ENCODE measurements around the gene GRK3.

DNA sequence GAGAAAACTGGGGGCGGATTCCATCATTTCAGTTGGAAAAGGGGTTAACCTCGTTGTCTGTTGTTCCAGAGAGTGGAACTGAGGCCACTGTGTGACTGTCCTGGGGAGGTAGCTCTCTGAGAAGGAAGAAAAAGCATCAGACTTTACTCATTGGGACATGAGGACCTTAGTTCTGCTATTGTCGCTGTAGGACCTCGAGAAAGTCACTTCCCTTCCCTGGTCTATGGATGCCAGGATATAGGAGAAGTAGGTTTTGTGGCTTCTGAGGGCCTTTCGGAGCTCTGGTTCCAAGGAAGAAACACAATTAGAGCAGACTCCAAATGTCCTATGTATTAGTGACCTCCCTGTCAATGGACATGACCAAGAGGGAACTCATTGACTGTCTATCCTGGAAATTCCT lies 183.7 kb downstream of the GRK3 start:
- TF ChIP-seq, protein P1, sequence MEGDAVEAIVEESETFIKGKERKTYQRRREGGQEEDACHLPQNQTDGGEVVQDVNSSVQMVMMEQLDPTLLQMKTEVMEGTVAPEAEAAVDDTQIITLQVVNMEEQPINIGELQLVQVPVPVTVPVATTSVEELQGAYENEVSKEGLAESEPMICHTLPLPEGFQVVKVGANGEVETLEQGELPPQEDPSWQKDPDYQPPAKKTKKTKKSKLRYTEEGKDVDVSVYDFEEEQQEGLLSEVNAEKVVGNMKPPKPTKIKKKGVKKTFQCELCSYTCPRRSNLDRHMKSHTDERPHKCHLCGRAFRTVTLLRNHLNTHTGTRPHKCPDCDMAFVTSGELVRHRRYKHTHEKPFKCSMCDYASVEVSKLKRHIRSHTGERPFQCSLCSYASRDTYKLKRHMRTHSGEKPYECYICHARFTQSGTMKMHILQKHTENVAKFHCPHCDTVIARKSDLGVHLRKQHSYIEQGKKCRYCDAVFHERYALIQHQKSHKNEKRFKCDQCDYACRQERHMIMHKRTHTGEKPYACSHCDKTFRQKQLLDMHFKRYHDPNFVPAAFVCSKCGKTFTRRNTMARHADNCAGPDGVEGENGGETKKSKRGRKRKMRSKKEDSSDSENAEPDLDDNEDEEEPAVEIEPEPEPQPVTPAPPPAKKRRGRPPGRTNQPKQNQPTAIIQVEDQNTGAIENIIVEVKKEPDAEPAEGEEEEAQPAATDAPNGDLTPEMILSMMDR (conservative IDR thresholded peaks at IDR 0.05; ENCODE audit: low read depth, low read length): no peak
- TF ChIP-seq EZH2 (IDR thresholded peaks at IDR 0.05; ENCODE audit: borderline replicate concordance, low read depth, low read length, poor library complexity, severe bottlenecking): no peak

Data from A673 (cell line).